Measurements from ENCODE around the gene BRCA1.
"Not testable (repeated sequence)": the region's sequence is repeated elsewhere in the genome, so short reads cannot be mapped to it uniquely, and the experiment has no call there.

Gene BRCA1

DNA sequence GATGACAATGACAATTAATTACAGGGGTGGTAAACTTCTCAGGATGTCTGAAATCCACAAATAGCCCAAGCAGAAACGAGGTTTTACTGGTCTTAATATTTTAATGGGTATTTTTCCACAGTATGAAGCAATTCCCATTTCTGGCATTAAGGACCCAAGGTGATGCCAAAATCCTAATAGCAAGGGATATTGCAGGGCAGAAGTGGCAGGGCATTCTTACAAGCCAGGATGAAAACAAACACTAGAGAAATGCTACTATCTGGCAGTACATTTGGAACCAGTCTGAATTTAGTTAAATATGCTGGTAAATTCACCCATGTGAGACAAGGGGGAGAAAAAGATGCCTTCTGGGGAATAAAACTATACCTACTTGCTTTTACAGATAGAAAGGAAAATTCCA lies 54.9 kb downstream of the BRCA1 start:
- DNase-seq, result no peak

DNA sequence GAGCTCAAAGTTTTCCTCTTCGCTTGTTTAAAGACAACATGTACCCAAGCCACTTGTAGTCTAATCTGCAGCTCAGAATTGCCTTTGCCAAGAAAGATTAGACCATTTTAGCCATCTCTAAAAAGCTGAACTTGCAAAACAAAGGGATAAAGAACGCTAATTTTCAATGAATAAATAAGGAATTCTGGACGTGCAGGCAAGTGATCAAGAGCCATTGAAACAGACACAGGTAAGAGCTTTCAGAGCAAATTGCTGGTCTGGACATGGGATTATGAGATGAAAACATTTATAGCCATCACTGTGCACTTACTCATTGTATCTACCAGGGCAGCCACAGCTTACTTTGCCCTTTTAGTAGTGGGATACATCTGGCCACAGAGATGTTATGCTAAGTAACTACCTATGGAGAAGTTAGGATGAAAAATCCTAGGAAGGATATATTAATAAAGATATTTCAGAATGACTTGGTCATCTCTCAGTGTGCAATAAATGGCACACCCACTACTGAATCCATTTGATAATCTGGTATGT lies 55.7 kb downstream of the BRCA1 start:
- no peak for DNase-seq

DNA sequence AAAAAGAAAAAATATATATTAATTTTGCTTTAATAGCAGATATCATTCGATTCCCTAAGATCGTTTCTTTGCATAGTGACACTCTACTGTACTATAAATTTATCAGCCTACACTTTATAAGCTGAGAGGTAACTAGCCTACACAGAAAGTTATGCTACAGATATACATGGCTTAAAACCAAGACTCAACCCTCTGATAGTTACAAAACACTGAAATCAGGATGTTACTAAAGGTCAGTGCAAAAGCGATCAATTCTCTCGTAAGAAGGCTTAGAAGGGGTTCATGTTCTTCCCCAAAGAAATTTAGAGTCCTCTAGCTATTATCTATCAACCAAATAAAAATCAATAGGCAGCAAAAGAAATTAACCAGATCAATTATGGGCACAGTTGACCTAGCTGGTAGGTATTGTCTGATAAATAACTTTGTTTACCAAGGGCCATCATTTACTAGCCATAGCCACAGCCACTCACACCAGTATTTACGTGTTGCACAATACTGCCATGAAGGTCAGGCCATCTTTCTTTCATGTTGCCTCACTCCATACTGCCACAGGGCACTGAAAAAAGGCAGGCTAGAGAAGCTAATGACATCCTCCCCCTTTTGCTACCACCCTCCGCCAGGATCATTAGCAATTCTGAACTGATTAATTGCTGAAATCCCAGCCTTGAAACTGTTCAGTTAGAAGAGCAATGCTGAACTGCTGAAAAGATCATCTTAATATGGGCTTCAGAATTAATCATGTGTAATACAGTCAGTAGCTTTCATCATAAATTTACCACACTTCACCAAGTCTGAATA lies 56.4 kb downstream of the BRCA1 start:
- DNase-seq, result peak in 1 of 58 donors; percentile 6

DNA sequence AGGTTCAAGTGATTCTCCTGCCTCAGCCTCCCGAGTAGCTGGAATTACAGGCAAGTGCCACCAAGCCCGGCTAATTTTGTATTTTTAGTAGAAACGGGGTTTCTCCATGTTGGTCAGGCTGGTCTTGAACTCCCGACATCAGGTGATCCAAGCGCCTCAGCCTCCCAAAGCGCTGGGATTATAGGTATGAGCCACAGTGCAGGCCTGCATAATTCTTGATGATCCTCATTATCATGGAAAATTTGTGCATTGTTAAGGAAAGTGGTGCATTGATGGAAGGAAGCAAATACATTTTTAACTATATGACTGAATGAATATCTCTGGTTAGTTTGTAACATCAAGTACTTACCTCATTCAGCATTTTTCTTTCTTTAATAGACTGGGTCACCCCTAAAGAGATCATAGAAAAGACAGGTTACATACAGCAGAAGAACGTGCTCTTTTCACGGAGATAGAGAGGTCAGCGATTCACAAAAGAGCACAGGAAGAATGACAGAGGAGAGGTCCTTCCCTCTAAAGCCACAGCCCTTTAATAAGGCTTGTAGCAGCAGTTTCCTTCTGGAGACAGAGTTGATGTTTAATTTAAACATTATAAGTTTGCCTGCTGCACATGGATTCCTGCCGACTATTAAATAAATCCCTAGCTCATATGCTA lies 62.1 kb downstream of the BRCA1 start:
- no peak for DNase-seq

DNA sequence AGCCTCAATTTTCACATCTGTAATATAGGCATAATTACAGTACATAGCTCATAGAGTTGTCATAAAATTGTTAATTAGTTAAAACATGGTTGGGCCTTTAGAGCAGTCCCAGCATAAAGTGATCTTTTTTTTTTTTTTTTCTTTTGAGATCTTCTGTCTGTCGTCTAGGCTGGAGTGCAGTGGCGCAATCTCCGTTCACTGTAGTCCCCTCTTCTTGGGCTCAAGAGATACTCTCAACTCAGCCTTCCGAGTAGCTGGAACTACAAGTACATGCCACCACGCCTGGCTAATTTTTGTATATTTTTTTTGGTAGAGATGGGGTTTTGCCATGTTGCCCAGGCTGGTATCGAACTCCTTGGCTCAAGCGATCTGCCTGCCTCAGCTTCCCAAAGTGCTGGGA lies 69.1 kb downstream of the BRCA1 start:
- no peak for DNase-seq

DNA sequence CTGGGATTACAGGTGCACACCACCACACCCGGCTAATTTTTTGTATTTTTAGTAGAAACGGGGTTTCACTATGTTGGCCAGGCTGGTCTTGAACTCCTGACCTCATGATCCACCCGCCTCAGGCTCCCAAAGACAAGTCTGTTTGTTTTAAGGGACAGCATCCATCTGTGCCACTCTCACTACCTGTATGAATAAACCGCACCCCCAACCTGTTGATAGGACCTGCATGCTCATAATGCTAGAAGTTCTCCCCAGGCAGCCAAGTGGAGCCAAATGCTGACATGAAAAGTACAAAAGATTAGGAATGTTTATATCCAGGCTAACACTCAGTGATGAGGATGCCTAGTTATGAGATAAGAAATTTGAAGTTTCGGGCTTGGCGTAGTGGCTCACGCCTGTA lies 72.2 kb downstream of the BRCA1 start:
- not testable (repeated sequence) for DNase-seq

DNA sequence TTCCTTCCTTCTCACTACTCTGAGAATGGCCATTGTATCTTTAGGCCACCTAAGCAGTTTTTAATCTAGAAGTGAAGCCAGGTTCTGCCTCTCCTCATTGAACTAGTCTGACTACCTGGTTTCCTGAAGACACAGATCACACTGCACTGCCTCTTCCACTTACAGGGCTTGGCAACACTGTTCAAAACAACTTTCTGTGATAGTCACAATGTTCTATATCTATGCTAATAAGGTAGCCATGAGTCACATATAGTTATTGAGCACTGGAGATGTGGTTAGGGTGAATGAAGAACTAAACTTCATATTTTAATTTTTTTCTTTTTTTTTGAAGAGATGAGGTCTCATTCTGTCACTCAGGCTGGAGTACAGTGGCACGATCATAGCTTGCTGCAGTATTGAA lies 73.2 kb downstream of the BRCA1 start:
- DNase-seq, result no peak

DNA sequence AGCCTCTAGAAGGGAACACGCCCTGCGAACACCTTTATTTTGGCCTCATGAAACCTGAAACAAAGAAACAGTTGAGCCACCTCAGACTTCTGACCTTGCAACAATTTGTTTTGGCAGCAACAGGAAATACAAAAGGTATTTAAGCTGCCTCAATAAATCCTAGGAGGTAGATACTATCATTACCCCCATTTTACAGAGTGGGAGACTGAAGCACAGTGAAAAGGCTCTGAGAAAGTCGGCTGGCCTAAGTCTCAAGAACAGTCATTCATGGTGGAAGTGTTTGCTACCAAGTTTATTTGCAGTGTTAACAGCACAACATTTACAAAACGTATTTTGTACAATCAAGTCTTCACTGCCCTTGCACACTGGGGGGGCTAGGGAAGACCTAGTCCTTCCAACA lies 81.1 kb downstream of the BRCA1 start:
- DNase-seq, result no peak

DNA sequence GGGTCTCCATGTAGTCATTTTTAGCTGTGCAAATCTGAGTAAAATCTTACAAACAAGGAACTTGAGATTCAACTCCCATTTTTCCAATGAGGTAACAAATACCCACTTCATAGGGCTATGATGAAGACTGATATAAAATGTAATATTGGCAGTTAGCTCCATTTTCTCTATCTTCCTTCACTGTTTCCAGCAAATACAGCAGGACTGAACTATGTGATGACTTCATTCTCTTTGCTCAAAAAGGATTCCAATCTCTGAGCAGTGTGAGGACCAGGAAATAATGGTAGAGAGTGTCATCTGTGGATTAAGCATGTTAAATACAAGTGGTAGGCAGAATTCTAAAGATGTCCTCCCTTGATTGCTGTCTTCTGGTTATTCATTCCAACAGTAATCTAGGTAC lies 81.9 kb downstream of the BRCA1 start:
- DNase-seq, result no peak

DNA sequence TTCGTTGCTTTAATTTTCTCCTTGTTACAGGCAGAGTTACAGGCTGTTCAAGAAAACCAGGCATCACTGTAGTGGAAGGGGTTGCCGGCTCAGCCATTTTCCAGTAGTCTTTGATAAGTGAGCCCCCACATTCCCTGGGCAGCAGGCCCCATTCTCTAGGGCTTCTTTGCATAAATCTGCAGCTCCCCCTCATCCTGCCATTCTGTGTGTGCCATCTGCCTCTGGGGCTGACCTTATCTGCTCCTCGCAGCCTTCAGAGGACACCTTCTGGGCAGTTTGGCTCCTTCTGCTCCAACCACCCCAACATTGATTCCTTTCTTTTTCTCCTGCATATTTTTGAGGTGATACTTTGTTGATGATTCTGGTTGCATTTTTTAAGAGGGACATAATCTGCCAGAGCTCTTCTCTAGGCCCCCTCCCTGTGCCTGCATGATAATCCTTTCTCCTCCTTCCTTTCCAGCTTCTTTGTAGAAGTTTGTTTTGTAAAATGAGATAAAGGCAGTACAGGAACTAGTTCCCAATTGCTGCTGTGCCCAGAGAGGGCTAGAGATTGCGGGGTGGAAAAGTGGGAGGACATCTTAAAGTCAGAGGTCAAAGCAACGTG lies 83.0 kb downstream of the BRCA1 start:
- no peak for DNase-seq

DNA sequence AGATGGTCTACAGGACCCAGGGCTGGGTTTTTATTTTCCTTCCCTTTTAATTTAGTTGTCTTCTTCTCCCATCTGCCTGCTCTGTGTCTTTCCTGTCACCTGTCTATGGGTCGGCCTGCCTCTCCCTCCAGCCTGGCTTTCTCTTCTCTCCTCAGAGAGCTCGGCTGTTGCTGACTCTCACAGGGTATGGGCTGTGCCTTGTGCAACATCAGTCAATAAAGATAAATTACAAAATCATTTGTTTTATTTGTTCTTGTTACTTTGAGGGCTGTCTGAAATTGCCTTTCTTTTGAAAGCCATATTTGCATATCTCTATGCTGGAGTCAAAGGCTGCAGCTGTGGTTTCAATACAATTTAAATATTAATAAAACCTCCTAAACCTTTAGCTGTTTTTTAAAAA lies 84.5 kb downstream of the BRCA1 start:
- no peak for DNase-seq

DNA sequence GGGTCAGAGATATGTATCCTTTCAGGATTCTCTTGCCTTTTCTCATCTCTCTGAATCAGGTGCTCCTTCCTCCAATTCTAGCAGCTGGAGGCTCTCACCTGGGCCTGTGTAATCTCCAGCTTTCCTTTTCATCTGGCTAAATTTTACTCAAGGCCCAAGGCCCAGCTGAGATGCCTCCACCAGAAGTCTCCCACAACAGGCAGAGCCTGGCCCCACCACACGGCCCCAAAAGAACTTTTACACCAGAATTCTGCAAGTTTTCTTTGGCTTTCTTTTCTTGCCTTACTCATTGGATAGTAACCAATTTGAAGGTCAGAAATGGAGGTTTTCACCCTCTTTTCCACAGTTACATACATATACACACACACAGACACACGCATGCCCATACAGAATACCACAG lies 85.5 kb downstream of the BRCA1 start:
- DNase-seq, result no peak

DNA sequence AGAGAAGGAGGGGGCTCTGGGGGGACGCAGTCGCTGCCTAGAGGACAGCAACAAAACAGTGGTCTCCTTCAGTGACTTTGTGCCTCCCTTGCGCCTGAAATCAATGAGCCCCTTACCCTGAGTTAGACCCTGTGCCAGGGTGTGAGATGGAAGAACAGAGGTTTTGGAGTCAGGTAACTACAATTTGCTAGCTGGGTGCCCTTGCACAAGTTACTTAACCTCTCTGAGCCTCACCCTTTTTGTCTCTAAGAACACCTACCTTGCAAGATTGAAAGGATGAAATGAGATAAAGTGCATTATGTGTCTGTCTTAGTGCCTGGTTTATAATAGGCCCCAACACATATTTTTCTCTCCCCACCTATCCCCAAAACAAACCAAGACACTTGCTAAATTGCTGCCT lies 90.3 kb downstream of the BRCA1 start:
- DNase-seq, result no peak

DNA sequence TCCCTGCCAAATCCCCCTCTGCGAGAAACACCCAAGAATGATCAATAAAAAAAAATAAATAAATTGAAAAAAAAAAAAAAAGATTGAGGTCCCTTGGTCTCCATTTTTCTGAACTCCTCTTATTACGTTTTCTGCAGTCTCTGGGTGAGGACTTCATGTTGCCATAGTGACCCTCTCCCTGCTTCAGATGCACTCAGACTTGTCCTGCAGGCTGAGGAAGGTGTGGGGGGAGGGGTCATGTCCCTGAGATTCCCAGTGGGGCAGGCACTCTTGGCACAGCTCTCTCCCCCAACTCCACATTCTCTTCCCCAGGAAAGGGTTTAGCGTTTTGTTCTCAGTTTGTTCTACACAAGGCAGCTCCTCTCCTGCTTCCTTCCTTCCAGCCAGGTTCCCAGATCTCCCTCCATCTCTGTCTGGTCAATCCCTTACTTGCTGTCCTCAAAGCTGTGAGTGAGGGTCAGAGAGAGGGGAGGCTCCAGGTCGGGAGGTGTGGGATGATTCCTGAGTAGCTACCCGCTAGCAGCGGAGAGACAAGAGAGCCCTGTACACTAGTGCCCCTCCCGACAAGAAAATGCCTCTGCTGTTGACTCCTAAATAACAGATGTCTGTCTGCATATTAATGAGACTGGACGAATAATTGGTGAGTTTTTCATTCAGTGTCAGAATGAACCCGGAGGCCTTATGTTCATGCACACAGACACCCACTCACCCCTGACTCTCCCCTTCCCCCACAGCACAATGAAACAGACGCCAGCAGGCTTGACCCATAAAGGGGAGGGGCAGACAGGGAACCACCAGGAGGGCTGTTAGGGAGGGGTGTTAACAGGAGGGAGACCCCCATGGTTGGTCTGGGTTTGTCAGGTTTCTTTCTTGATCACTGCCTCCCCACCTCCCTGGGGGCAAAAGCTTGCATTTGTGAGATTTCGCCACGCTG lies 90.9 kb downstream of the BRCA1 start:
- peak in 3 of 58 donors; percentile 14 to 38 (median 21) for DNase-seq

DNA sequence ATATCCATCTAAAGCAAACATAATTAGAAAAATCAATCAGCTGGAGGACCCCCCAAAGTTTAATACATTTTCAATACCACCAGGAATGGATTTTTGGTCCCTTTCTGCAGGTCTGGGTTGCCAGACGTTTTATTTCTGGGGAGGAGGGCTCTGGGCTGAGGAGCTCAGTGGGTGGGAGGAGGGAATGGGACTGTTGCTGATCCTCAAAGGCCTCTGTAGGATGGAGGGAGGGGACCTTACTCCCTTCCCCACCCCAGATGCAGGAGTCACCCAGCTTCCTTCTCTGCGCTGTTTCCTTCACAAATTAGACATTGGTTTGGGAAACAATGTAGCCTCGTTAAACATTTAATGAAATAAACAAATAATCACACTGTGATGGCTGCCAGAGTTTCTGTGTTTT lies 93.5 kb downstream of the BRCA1 start:
- no peak for DNase-seq

DNA sequence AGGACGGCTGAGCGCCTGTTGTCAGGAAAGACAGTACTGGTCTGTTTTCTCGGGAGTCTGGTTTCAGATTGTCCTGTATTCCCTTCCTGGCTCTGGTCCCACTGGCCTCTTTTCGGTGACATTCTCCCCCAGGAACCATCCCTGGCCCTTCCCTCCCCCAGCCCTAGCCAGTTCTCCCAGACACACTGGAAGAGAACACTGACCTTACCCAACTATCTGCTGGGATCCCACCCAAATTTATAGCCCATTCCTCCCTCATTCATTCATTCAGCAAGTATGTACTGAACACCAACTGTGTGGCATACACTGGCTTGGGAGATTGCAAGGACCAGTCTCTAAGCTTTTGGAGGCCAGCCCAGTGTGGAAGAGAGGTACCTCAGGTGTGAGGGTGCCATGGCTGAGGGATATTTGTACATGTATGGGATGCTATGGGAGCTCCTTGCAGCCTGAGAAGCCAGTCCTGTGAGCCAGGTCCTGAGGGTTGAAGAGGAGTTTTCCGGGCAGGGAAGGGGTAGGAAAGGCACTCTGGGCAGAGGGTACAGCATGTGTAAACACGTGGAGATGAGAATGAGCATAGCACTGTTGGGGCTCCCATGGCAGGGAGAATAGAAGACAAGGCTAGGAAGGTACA lies 94.9 kb downstream of the BRCA1 start:
- DNase-seq, result peak in 11 of 58 donors; percentile 7 to 50 (median 21)

DNA sequence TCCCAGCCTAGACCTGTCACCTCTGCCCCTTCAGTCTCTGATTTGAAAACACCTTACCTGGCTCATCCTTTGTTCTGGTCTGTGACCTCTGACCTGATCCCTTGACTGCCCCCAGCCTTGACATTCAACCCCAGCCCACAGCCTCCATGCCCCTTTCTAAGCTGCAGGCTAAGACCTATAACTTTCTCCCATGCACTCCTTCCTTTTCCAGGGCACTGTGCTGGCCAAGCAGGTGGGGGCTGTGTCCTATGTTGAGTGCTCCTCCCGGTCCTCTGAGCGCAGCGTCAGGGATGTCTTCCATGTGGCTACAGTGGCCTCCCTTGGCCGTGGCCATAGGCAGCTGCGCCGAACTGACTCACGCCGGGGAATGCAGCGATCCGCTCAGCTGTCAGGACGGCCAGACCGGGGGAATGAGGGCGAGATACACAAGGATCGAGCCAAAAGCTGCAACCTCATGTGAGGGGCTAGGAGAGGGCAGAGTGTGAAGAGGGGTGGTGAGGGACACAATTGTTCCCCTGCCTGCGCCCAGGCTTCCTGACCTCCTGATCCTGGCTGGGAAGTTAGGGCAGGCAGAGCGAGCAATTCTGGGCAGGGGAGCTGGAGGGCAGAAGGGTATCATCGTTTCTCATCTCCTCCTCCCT lies 96.8 kb downstream of the BRCA1 start:
- no peak for DNase-seq

DNA sequence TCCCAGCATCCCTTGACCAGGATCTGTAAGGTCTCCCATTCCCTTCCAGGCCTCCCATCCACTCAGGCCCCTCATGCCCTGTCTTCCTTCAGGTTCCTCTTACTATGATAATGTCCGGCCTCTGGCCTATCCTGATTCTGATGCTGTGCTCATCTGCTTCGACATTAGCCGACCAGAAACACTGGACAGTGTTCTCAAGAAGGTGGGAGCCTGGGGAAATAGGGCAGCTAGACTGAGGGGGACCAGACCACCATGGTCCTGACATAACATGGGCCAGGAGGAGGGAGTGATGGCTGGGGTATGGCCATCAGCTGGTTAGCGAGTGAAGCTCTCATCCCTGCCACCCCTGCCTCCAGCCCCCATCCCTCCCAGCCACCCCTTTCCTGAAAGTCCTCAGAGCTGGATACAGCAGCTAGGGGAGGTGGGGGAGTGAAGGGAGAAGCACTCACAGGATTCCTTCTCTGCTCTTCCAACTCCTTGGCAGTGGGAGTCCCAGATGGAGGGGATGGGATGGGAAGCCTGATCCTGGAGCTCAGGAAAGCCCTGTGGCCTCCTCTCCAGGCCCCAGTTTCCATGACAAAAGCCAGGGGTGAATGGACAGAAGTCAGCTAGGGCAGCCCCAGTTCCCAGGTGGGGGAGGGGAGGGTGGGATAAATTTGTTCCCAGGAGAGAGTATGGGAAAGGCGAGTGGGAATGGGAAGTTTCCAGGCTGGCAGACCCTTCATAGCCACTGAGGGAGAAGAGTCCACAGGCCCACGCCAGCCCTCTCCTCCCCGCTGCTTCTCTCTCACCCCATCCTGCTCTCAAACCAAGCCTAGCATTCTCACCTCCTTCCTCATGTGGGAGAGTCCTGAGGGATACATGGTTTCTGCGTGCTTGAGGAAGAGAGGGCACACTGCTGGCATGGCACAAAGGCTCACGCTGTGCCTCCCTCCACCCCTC lies 97.8 kb downstream of the BRCA1 start:
- no peak for DNase-seq

DNA sequence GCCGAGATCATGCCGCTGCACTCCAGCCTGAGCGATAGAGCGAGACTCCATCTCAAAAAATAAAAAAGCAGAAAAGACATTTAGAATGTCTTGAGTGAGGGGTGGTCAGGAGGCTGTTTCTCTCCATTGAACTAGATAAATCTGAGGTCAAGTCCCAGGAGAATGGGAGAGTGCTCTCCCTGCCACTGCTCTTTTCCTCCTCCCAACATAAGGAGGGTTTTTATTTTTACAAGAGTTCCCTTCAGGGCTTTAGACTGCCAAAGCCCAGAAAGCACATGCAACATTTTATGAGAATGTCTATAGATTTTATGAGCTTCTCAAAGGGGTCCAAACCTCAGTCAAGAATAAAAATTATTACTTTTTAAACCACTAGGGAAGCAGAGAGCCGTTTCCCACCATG lies 98.6 kb downstream of the BRCA1 start:
- no peak for DNase-seq

Data from anterior cingulate cortex (tissue), 58 donors.